ENCODE measurements around the gene LEFTY1. TPM values are rescaled to one million over a fixed set of nuclear protein-coding genes. Genes with fewer than 3 reads are reported as not detected.
A peak's percentile ranks its signal among the peaks of the same experiment; 100 is the strongest.

LEFTY1 gene
- total and polyA plus RNA-seq, 2 of the 13 experiments (the other 11 are each of a cell fraction or from before 2014, with no cell fraction given): 0.29 to 0.79 TPM

DNA sequence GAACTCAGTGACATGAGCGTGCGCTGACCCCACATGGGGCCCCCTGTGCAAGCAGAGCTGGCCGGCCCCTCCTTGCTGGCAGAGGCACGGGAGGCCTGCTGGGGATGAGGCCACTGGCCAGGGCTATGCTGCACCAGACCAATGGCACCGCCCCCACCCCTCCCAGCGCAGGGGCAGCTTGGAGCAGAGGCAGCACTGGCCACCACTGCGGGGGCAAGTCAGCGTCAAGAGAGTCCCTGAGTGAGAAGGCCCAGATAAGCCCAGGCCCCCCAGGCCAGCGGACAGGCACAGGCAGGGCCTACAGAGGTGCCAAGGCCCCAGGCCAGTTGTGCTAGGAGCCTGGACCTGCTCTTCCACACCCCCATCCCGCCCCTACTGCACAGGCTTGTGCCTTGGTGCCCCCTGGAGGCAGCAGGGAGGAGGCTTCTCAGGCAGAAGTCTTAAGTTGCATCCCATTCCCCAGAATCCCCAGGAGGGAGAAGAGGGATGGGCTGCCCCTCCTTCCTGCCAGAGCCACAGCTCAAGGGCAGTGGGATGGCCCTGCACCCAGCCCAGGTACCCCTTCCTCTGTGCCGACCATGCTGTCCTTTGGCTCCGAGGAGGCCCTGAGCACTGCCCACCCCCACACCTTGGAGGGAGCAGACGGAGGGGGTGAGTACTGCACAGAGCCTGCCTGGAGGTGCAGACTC is 43.2 kb downstream of the LEFTY1 start (continued):
- TF ChIP-seq ZNF687 (CRISPR knock-in tag; IDR thresholded peaks at IDR 0.05): peak; percentile 62
- peak; percentile 39; the same call in 1 of the 2 replicates for TF ChIP-seq KMT2A (CRISPR knock-in tag; IDR thresholded peaks at IDR 0.05)
- no peak for TF ChIP-seq RFX1 (IDR thresholded peaks at IDR 0.05)
- TF ChIP-seq ZNF878 (CRISPR knock-in tag; IDR thresholded peaks at IDR 0.05): no peak
- TF ChIP-seq HNRNPLL (IDR thresholded peaks at IDR 0.05; ENCODE audit: low read depth, low read length, poor library complexity, severe bottlenecking): no peak
- TF ChIP-seq, protein P1, sequence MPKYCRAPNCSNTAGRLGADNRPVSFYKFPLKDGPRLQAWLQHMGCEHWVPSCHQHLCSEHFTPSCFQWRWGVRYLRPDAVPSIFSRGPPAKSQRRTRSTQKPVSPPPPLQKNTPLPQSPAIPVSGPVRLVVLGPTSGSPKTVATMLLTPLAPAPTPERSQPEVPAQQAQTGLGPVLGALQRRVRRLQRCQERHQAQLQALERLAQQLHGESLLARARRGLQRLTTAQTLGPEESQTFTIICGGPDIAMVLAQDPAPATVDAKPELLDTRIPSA (CRISPR knock-in tag; IDR thresholded peaks at IDR 0.05; ENCODE audit: borderline replicate concordance): no peak
- TF ChIP-seq, protein P2, sequence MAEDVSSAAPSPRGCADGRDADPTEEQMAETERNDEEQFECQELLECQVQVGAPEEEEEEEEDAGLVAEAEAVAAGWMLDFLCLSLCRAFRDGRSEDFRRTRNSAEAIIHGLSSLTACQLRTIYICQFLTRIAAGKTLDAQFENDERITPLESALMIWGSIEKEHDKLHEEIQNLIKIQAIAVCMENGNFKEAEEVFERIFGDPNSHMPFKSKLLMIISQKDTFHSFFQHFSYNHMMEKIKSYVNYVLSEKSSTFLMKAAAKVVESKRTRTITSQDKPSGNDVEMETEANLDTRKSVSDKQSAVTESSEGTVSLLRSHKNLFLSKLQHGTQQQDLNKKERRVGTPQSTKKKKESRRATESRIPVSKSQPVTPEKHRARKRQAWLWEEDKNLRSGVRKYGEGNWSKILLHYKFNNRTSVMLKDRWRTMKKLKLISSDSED (CRISPR knock-in tag; IDR thresholded peaks at IDR 0.05): no peak
- no peak for TF ChIP-seq RBM39 (IDR thresholded peaks at IDR 0.05; ENCODE audit: low read depth, low read length, poor library complexity, severe bottlenecking)
- TF ChIP-seq MIER3 (CRISPR knock-in tag; IDR thresholded peaks at IDR 0.05; ENCODE audit: borderline replicate concordance): no peak
- TF ChIP-seq ZNF644 (CRISPR knock-in tag; IDR thresholded peaks at IDR 0.05; ENCODE audit: low read depth): no peak
- no peak for TF ChIP-seq GFI1 (CRISPR knock-in tag; IDR thresholded peaks at IDR 0.05; ENCODE audit: borderline replicate concordance)
- TF ChIP-seq, protein P3, sequence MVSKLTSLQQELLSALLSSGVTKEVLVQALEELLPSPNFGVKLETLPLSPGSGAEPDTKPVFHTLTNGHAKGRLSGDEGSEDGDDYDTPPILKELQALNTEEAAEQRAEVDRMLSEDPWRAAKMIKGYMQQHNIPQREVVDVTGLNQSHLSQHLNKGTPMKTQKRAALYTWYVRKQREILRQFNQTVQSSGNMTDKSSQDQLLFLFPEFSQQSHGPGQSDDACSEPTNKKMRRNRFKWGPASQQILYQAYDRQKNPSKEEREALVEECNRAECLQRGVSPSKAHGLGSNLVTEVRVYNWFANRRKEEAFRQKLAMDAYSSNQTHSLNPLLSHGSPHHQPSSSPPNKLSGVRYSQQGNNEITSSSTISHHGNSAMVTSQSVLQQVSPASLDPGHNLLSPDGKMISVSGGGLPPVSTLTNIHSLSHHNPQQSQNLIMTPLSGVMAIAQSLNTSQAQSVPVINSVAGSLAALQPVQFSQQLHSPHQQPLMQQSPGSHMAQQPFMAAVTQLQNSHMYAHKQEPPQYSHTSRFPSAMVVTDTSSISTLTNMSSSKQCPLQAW (CRISPR knock-in tag; IDR thresholded peaks at IDR 0.05): peak; percentile 68
- no peak for TF ChIP-seq RFX5 (IDR thresholded peaks at IDR 0.05; ENCODE audit: low read depth, low read length)
- TF ChIP-seq ZNF329 (CRISPR knock-in tag; IDR thresholded peaks at IDR 0.05; ENCODE audit: low read depth): no peak
- TF ChIP-seq ZNF337 (CRISPR knock-in tag; IDR thresholded peaks at IDR 0.05; ENCODE audit: borderline replicate concordance, low read depth): no peak
- no peak for TF ChIP-seq SALL1 (CRISPR knock-in tag; IDR thresholded peaks at IDR 0.05)
- 0 out of 2 replicates have a peak, but pooled peaks have one; percentile 20 for TF ChIP-seq EED (CRISPR knock-in tag; IDR thresholded peaks at IDR 0.05)
- 0 out of 2 replicates have a peak, but pooled peaks have one; percentile 34 for TF ChIP-seq ZNF230 (CRISPR knock-in tag; IDR thresholded peaks at IDR 0.05)
- TF ChIP-seq RNF2 (conservative IDR thresholded peaks at IDR 0.05; ENCODE audit: low read depth): no peak
- no peak for TF ChIP-seq SNRNP70 (IDR thresholded peaks at IDR 0.05; ENCODE audit: low read depth, low read length)
- no peak for TF ChIP-seq ZFAT (CRISPR knock-in tag; conservative IDR thresholded peaks at IDR 0.05)
- TF ChIP-seq ZNF773 (CRISPR knock-in tag; IDR thresholded peaks at IDR 0.05; ENCODE audit: borderline replicate concordance): no peak
- TF ChIP-seq RCOR2 (CRISPR knock-in tag; IDR thresholded peaks at IDR 0.05): no peak
- TF ChIP-seq NR3C1 (CRISPR knock-in tag; IDR thresholded peaks at IDR 0.05): no peak
